HS-27A (cell line): Measurements from ENCODE around the gene TRMT6.

Experiments used
- DNase-seq: peaks from one replicate; pipeline ENCODE4 v3.0.0-alpha.2; 2012; ENCODE audit warnings: low read depth, missing footprints

Gene TRMT6

DNA sequence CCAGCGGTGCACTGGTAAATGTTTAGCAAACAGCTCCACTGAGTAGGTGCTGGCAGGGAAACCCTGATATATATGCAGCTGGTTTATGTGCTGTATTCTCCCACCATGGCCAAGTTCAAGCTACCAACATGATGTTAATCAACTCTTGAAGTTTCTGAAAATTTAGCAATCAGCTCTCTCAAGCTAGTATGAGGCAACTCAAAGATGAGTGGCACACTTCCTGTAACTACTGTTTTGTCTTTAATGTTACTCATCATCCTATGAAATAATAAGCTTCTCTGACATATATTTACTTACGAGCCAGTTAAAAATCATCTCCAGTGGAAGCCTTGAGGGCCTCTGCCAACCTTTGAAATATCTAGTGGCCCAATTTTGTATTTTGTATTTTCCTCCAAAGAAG is 54.7 kb downstream of the TRMT6 start:
- DNase-seq, result no peak

DNA sequence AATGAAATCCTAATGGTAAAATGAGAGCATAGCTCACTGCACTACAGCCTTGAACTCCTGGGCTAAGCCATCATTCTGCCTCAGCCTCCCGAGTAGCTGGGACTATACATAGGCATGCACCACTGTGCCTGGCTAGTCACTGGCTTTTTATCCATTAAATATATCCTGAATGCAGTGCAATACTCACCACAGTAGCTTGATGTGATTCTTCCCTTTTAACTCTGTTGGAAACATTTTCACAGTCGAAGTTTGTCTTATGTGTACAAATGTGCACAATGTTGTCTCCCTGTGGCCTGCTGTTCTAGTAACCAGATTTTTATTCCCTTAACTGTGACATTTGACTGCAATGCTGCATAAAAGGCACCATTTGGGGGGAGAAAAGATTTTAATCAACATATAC is 56.7 kb downstream of the TRMT6 start:
- no peak for DNase-seq

DNA sequence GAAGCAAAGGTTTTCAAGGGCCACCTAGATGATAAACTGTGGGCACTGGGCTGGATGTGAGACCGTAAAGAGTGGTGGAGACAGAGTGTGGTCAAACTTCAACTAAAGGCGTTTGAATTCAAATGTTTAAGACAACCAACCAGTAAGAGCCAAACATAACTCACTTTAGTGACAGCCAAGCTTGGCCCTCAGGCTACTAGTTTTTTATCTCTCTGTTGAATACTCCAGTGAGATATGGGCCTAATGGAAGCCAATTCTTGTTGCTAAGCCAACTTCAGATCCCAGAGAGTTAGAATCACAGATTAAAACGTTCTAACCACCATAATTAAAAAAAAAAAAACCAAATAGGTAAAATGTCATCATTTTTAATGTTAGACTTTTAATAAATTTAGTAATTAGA is 57.3 kb downstream of the TRMT6 start:
- DNase-seq, result no peak

DNA sequence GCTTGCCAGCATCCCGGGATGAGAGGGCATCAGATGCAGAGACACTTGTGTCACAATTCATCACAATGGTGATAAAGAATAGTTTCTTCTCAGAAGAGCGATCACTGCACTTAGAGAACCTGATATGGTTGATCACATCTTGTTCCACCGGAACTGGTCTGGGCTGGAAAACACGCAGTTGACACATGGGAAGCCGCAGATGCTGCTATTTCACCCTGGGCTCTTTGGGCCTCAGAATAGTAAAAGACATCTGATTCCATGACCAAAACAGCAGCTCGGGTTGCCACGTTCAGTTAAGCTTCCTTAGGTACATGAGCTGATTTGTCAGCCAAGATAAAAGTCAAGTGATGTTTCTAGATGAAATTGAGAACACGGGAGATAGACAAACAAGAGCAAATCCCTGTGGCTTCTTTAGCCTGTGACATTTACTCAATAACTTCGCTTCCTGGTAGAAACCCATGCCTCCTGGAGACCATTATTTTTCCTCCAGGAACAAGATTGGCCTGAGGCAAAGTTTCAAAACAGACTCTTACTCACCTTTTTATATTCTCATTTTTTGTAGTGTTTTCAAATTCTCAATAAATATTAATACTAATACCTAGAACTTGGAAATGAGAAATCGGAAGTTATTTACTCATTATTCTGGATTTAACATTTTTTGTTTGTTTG is 59.4 kb downstream of the TRMT6 start:
- no peak for DNase-seq

DNA sequence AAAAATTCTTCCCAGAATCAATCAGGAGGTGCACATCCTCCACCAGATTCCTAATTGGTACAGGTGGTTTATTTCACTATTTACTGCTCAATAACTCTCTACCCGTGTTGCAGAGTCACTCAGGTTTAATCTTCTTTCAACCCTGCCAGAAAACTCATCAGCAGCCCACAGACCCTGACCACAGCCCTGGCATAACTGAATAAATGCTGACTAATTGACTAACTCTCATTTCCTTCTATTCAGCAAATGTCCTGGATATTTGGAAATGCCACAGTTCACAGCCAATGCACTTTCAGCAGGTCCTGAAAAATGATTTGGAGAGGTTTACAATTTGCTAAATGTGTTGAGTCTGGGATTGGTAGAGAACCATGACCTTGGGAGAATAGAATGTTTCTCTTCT is 62.3 kb downstream of the TRMT6 start:
- no peak for DNase-seq

DNA sequence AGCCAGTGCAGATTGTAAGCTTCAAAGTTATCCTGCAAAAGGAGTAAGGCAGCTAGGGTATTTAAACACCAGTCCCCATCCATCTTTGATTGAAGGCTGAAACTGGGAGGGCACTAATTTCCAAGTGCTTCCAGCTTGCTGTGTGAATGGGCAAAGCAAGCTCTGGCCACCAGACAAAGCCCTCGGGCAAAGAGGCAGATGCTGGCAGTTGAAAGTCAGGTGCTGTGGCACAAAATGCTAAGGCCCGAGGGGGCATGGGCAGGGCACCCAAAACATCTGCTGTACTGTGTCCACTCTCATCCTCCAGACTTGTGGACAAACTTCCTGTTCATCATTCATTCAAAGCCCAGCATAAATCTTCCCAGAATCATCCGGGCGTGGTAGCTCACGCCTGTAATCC is 62.9 kb downstream of the TRMT6 start:
- no peak for DNase-seq
